Spleen (tissue), 11 donors: Measurements from ENCODE around the gene EXOSC1. TPM values are rescaled to one million over a fixed set of nuclear protein-coding genes. Genes with fewer than 3 reads are reported as not detected.
"Not testable (repeated sequence)": the region's sequence is repeated elsewhere in the genome, so short reads cannot be mapped to it uniquely, and the experiment has no call there.

ENCODE experiments used
- DNase-seq: peaks from one replicate; pipeline ENCODE4 v3.0.0-alpha.2; 2020
- H3K27ac ChIP-seq, 8 donors: fragments of 200-600 bp; sonication (generic) in 7 of 8; 1 replicate in 4 of 8; 2 replicates in 4 of 8; pipeline versions ENCODE4 v1.5.0 to v1.8.0; 2016 to 2021; ENCODE audit warnings: inconsistent platforms in 4 of 8, mild to moderate bottlenecking in 4 of 8, moderate library complexity in 1 of 8
- H3K27me3 ChIP-seq, 7 donors: fragments of 200-600 bp; sonication (generic) in 6 of 7; replicated peaks in 1 of 7; 1 replicate in 4 of 7; 2 replicates in 3 of 7; pipeline versions ENCODE4 v1.5.0 to v1.8.0; 2016 to 2021; ENCODE audit warnings: inconsistent platforms in 3 of 7, mild to moderate bottlenecking in 1 of 7
- H3K36me3 ChIP-seq, 6 donors: fragments of 200-600 bp; sonication (generic) in 5 of 6; 1 replicate in 4 of 6; 2 replicates in 2 of 6; pipeline versions ENCODE4 v1.5.0 to v1.8.0; 2016 to 2021; ENCODE audit warnings: inconsistent platforms in 2 of 6
- H3K4me1 ChIP-seq, 6 donors: fragments of 200-600 bp; sonication (generic) in 5 of 6; 1 replicate in 3 of 6; 2 replicates in 3 of 6; pipeline versions ENCODE4 v1.5.0 to v1.8.0; 2016 to 2021; ENCODE audit warnings: inconsistent platforms in 3 of 6
- H3K4me3 ChIP-seq, 8 donors: fragments of 200-600 bp; sonication (generic) in 7 of 8; 1 replicate in 4 of 8; 2 replicates in 4 of 8; pipeline versions ENCODE4 v1.5.0 to v1.8.0; 2016 to 2021; ENCODE audit warnings: inconsistent platforms in 4 of 8, mild to moderate bottlenecking in 4 of 8, moderate library complexity in 2 of 8
- H3K9me3 ChIP-seq, 8 donors: fragments of 200-600 bp; sonication (generic) in 7 of 8; 1 replicate in 4 of 8; 2 replicates in 4 of 8; pipeline versions ENCODE4 v1.5.0 to v1.8.0; 2016 to 2021; ENCODE audit warnings: inconsistent platforms in 4 of 8
- CTCF ChIP-seq, 11 experiments: fragments of 200-600 bp in 7 of 11; fragments of 450-650 bp in 4 of 11; sonication (generic) in 4 of 11; IDR thresholded peaks in 8 of 11; conservative IDR thresholded peaks in 3 of 11; 1 replicate in 7 of 11; 2 replicates in 4 of 11; pipeline versions ENCODE4 v1.4.0 to v1.8.0; 2016 to 2021; ENCODE audit warnings: antibody characterized with exemption in 11 of 11, inconsistent platforms in 4 of 11, mild to moderate bottlenecking in 1 of 11
- POLR2A ChIP-seq, 3 donors: fragments of 450-650 bp; IDR thresholded peaks; one replicate each; pipeline ENCODE4 v1.5.1; 2017; ENCODE audit warnings: antibody characterized with exemption in 3 of 3, mild to moderate bottlenecking in 1 of 3
- POLR2AphosphoS5 ChIP-seq, 3 donors: sonication (generic); formaldehyde crosslinking; IDR thresholded peaks; one replicate each; pipeline ENCODE4 v1.5.1; 2017; ENCODE audit warnings: antibody characterized with exemption in 3 of 3
- WGBS, 5 donors: extraction: QIAGEN DNeasy Blood & Tissue Kit in 3 of 5; methylation state at CpG; one replicate each; pipeline versions ENCODE4 v1.1.5 to v1.1.7; 2013 to 2018; 5-methylcytosine and 5-hydroxymethylcytosine counted together
- intact Hi-C: fragments of 100-400 bp; cut with DNase I; formaldehyde crosslinking; loops from one replicate; pipeline ENCODE4 v1.15.0; 2023; ENCODE audit warnings: low total_unique reads
- polyA plus RNA-seq, 3 donors: library from polyadenylated mRNA; stranded (reverse); fragments of 200-250 nt; gene quantifications; one replicate each; pipeline ENCODE4 v1.2.1, GENCODE V29; 2013
- total RNA-seq, 7 donors: library from RNA; depleted of rRNA in 3 of 7; stranded (reverse); fragments of >200 nt in 3 of 7; fragmentation: NEBNext Ultra II Directional in 4 of 7; extraction: Animal tissue kit (Norgen Biotek cat#: 25700) in 4 of 7; gene quantifications; one replicate each; pipeline versions ENCODE4 v1.1.0 to v1.2.1, GENCODE V29; 2016 to 2021
- donor health status: healthy with polysubstance abuse.
- donor health status: DM: no; HTN: no; CAD: no; lungs with moderate emphysema.
- donor health status: DM: no; HTN: no; CAD: no.
- donor health status: Bipolar disorder and iron deficiency.
- donor health status: healthy.
- donor health status: DM: no; HTN: no; CAD: no.
- donor health status: DM: yes; HTN: yes; CAD: no.

Gene EXOSC1
- total and polyA plus RNA-seq, 10 donors: 28.7 to 50.5 (median 37.2) TPM

- intact Hi-C loops: no loop called here
- Histone ChIP-seq H3K4me3 (no peak overlapping the region), H3K4me1 (peaks cover 0 to 19% (median 2%) of the 10 kb centered on the region in 6 donors), H3K27me3 (no peaks in the 10 kb centered on the region), H3K36me3 (peaks cover 2 to 88% (median 47%) of the 10 kb centered on the region in 6 donors), H3K9me3 (no peaks in the 10 kb centered on the region), H3K27ac (no peak overlapping the region)
- no peak for TF ChIP-seq POLR2AphosphoS5 (IDR thresholded peaks at IDR 0.05)
- no peak for TF ChIP-seq CTCF (IDR thresholded peaks at IDR 0.05 in 8 of 11, conservative IDR thresholded peaks at IDR 0.05 in 3 of 11)
- TF ChIP-seq POLR2A (IDR thresholded peaks at IDR 0.05): no peak
- 94 to 100% (median 97%) methylated on average over 1 of the region's 1 CpG for WGBS, 5 donors
- no peak for DNase-seq
Observed at GRCh38 chr10:97482381-97482780, 36.6 kb upstream of the EXOSC1 start.

GRCh38 chr10:97481071-97481470 is 35.3 kb upstream of the EXOSC1 start:
- Histone ChIP-seq H3K36me3 (peaks cover 2 to 97% (median 60%) of the 10 kb centered on the region in 6 donors), H3K27ac (no peak overlapping the region), H3K4me1 (peaks cover 0 to 19% (median 2%) of the 10 kb centered on the region in 6 donors), H3K4me3 (no peak overlapping the region), H3K27me3 (no peaks in the 10 kb centered on the region), H3K9me3 (no peaks in the 10 kb centered on the region)
- no peak for DNase-seq
- 91 to 96% (median 94%) methylated on average over 4 of the region's 4 CpGs for WGBS, 5 donors
- TF ChIP-seq POLR2A (IDR thresholded peaks at IDR 0.05) (no peak), POLR2AphosphoS5 (IDR thresholded peaks at IDR 0.05) (no peak), CTCF (IDR thresholded peaks at IDR 0.05 in 8 of 11, conservative IDR thresholded peaks at IDR 0.05 in 3 of 11) (no peak)
- intact Hi-C loops: no loop called here

- TF ChIP-seq CTCF (IDR thresholded peaks at IDR 0.05 in 8 of 11, conservative IDR thresholded peaks at IDR 0.05 in 3 of 11) (no peak), POLR2A (IDR thresholded peaks at IDR 0.05) (no peak), POLR2AphosphoS5 (IDR thresholded peaks at IDR 0.05) (no peak)
- Histone ChIP-seq H3K27me3 (no peaks in the 10 kb centered on the region), H3K4me3 (no peak overlapping the region), H3K9me3 (no peaks in the 10 kb centered on the region), H3K4me1 (peaks cover 0 to 19% (median 2%) of the 10 kb centered on the region in 6 donors), H3K36me3 (peaks cover 2 to 97% (median 71%) of the 10 kb centered on the region in 6 donors), H3K27ac (no peak overlapping the region)
- DNase-seq: no peak
- intact Hi-C loops: no loop called here
- WGBS, 5 donors: 77 to 88% (median 80%) methylated on average over 9 of the region's 9 CpGs
Observed at GRCh38 chr10:97479939-97480338, 34.1 kb upstream of the EXOSC1 start.

- DNase-seq, H3K27ac ChIP-seq, H3K4me3 ChIP-seq, H3K9me3 ChIP-seq, intact Hi-C loops, H3K27me3 ChIP-seq: not testable (repeated sequence)
- peaks cover 2 to 99% (median 75%) of the 10 kb centered on the region in 6 donors for H3K36me3 ChIP-seq
- WGBS, 5 donors: 91 to 96% (median 94%) methylated on average over 4 of the region's 4 CpGs
- peaks cover 0 to 19% (median 2%) of the 10 kb centered on the region in 6 donors for H3K4me1 ChIP-seq
Observed at GRCh38 chr10:97479410-97479809, 33.6 kb upstream of the EXOSC1 start.
